HG02678 (cell line): ENCODE results near the gene CSF2.

ENCODE experiments used
- ATAC-seq: cut with Tn5 transposase; IDR thresholded peaks from one replicate; pipeline ENCODE4 v1.9.1; 2021; ENCODE audit warnings: mild to moderate bottlenecking, moderate library complexity; ENCODE audit not compliant: unreplicated experiment

The CSF2 gene

DNA sequence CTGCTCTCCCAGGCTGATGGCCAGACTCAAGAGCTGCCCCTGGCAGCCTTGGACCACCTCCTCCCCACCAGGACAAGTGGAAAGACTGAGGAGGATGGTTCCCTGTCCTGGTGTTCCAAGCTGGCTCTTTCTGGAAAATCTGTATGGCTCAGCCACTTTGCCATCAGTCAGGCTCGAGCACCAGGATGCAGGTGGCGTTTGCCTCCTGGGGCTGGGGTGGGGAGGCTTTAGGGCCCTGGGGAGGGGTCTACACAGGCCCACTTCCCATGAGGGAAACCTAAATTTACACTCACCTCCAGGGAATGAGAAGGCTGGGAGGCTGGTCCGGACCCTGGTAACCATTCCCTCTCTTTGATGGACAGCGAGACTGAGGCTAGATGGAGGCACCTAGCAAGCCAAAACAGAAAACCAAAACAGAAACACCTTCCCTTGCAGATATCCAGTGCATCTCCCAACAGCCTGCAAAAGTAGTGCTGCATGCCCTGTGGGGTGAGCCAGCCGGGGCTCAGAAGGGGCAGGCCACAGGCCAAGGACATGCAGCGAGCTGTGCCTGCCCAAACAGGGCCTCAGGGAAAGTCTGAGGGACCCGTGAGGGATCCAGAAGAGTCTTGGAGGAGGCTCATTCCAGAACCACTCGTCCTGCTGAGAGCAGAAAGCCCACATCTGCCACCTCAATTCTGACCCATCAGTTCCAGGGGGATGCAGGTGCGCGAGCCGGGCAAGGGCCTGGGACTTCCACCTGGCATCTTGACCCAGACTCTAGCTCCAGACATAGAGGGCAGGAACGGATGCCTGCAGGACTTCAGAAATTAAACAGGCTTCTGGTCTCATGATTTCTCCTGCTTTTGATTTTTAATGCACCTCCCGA is 5.4 kb upstream of the CSF2 start:
- ATAC-seq, result no peak

DNA sequence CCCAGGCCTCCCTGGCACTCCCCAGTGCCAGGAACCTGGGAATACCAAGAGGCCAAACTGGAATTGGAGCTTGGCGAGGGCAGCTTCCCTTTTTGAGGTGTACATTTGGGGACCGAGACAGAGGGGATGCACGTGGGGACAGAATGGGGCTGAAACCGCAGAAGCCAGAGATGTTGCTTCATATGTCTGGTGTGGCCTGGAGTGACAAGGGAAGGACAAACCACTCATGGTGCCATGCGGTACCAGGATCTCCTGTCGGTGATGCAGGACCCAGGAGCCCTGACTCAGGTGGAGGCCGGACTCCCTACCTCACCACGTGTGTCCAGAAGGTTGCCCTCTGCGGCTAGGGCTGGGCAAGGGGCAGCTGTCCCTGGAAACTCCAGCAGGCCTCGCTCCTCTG is 4.0 kb upstream of the CSF2 start:
- ATAC-seq, result no peak

- no peak for ATAC-seq
Observed at GRCh38 chr5:132069994-132070393, 3.6 kb upstream of the CSF2 start.

GRCh38 chr5:132070460-132071337 is 2.9 kb upstream of the CSF2 start:
- no peak for ATAC-seq

- ATAC-seq, result no peak
Observed at GRCh38 chr5:132071338-132071707, 2.3 kb upstream of the CSF2 start.

DNA sequence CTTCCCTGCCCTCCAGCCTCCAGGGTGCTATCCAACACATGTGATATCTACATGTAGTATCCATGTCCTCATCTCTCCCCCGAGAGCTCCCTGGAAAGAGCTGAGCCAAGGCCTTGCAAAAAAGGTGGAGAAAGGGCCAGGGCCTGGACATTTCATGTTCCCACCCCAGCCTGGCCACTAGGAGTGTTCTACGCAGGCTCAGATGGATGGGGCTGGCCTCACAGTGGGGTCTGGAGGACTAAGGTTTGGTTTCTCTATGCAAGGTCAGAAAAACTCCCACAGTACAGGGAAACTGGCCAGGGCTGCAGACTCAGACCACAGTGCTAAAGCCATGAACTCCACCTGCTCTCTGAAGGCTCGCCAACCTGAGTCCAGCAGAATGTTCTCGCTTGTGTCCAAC is 1.5 kb upstream of the CSF2 start:
- ATAC-seq, result no peak

DNA sequence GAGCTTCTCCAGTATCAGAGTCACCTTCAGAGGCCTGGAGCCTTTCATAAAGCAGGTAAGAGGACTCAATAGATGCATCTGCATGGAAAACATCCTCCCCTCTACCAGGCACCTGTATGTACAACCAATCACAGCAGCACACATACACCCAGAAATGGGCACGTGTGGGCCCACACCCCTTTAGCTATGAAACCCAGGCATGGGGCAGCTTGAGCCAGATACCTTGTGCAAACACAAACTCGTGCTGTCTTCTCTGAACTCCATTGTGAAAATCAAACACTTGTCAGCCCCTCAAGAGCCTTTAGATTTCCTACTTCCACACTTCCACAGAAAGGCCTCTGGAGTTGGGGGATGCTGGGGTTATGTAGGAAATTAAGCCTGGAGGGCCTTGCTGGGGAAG is 1.1 kb upstream of the CSF2 start:
- no peak for ATAC-seq

DNA sequence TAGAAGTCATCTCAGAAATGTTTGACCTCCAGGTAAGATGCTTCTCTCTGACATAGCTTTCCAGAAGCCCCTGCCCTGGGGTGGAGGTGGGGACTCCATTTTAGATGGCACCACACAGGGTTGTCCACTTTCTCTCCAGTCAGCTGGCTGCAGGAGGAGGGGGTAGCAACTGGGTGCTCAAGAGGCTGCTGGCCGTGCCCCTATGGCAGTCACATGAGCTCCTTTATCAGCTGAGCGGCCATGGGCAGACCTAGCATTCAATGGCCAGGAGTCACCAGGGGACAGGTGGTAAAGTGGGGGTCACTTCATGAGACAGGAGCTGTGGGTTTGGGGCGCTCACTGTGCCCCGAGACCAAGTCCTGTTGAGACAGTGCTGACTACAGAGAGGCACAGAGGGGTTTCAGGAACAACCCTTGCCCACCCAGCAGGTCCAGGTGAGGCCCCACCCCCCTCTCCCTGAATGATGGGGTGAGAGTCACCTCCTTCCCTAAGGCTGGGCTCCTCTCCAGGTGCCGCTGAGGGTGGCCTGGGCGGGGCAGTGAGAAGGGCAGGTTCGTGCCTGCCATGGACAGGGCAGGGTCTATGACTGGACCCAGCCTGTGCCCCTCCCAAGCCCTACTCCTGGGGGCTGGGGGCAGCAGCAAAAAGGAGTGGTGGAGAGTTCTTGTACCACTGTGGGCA is 642 bp downstream of the CSF2 start:
- ATAC-seq, result no peak

GRCh38 chr5:132074772-132075718 is 1.5 kb downstream of the CSF2 start:
- ATAC-seq, result no peak

GRCh38 chr5:132075719-132076077 is 2.1 kb downstream of the CSF2 start:
- no peak for ATAC-seq

- no peak for ATAC-seq
Observed at GRCh38 chr5:132076202-132076830, 2.7 kb downstream of the CSF2 start.

GRCh38 chr5:132076983-132077382 is 3.4 kb downstream of the CSF2 start:
- ATAC-seq, result no peak

DNA sequence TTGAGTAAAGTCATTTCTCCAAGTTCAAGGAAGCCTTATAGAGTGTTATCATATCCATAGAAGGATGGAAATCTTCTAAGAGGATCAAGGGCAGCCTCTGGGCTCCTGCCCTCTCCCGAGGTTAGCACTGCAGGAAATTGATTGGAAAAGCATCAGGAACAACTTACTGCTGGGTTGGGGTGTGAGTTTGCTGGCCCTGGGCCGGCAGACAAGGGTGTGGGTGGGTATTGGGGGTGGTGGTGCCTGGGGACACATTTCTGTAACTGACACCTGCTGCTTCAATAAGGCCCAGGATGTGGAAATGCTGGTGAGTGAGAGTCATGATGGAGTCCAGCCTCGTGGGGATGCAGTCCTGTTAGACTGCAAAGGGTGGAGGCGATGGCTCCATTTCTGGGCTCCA is 5.5 kb downstream of the CSF2 start:
- ATAC-seq, result no peak

GRCh38 chr5:132079619-132080018 is 6.0 kb downstream of the CSF2 start:
- no peak for ATAC-seq

- ATAC-seq, result no peak
Observed at GRCh38 chr5:132080595-132080994, 7.0 kb downstream of the CSF2 start.

DNA sequence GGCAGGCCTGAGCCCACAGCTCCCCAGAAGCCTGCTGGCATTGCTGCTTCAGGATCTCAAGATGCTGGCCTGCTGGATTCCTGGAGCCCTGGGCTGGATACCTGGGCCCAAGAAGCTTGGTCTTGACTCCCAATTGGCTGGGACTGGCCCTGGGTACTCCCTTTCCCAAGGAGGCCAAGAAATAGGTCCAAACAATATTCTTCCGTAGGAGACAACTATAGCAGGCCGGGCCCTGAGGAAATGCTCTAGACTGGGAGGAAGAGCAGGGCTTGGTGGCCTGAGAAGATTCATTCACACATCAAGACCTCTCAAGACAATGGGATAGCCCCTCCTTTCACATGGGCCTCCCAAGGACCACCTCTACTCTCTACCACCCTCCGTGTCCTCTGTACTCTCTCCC is 7.9 kb downstream of the CSF2 start:
- no peak for ATAC-seq

DNA sequence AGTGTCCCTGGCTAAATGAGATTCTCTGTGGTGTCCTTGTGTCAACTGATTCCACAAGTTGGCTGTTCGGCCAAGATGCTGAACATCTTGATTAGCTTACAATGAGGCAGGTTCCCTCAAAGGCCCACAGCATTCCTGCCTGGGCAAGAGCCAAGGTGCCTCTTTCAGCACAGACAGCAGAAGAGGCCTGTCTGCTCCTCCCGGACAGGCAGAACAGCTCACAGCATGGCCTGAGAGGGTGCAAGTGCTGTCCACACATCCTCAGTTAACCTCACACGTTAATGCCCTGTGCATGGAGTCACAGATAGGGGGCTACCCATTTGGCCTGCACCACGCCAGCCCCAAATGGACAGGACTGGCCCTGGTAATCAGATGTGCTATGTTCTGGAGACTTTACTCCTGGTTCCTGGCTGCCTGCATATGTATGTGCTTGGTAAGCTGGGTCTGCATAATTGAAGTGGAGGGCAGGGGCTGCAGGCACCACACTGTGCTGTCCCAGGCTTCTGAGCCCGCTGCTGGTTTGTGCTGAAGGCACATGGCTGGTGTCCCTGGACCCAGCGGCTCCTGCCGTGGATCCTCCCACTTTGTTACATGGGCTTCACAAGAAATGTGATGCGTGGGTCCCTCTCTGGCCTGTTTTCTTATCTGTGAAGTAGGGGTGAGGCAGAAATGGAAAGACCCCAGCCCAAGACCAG is 8.9 kb downstream of the CSF2 start:
- ATAC-seq, result no peak

- ATAC-seq, result no peak
Observed at GRCh38 chr5:132083071-132083678, 9.6 kb downstream of the CSF2 start.

DNA sequence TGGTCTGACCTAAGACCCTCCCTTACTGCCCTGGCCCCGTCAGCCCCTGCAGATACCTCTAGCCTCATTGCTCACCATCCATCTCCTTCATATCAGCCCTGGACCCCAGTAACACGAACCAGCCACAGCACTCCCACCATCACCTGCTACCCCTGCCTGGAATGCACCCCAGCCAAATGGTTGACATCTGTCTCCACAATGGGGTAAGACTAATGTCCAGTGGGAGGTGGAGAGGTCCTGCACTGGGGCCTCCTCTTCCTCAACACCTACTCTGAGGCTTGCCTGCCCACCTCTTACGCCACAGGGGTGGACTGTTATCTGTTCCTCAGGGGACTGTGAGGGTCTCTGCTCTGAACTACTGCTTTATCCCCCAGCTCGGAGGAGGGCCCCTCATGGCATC is 12.1 kb downstream of the CSF2 start:
- no peak for ATAC-seq
